Liver (tissue), 3 donors: ENCODE results near the gene GARIN5B.

Experiments used
- ATF3 ChIP-seq: IDR thresholded peaks from 2 replicates; pipeline ENCODE4 v1.6.1; 2016; ENCODE audit warnings: antibody characterized with exemption
- CTCF ChIP-seq: fragments of 150-350 bp; IDR thresholded peaks from 2 replicates; pipeline ENCODE4 v1.5.1; 2017; ENCODE audit warnings: improper control_type of control experiment, low read depth, low read length; ENCODE audit not compliant: missing input control
- GABPA ChIP-seq, 2 donors: IDR thresholded peaks in 1 of 2; conservative IDR thresholded peaks in 1 of 2; 2 replicates each; pipeline ENCODE4 v1.6.1; 2016; ENCODE audit warnings: antibody characterized with exemption in 2 of 2, mild to moderate bottlenecking in 1 of 2, moderate library complexity in 1 of 2
- HNF4A ChIP-seq, 2 donors: conservative IDR thresholded peaks; 2 replicates each; pipeline ENCODE4 v1.6.1; 2016; ENCODE audit warnings: antibody characterized with exemption in 2 of 2, mild to moderate bottlenecking in 2 of 2
- HNF4G ChIP-seq: IDR thresholded peaks from 2 replicates; pipeline ENCODE4 v1.6.1; 2016; ENCODE audit warnings: antibody characterized with exemption
- MAX ChIP-seq: IDR thresholded peaks from 2 replicates; pipeline ENCODE4 v1.6.1; 2016; ENCODE audit warnings: antibody characterized with exemption
- NR2F2 ChIP-seq: IDR thresholded peaks from 2 replicates; pipeline ENCODE4 v1.6.1; 2016; ENCODE audit warnings: antibody characterized with exemption
- RAD21 ChIP-seq, 2 donors: IDR thresholded peaks; 2 replicates each; pipeline ENCODE4 v1.6.1; 2016; ENCODE audit warnings: antibody characterized with exemption in 2 of 2, mild to moderate bottlenecking in 2 of 2
- REST ChIP-seq: IDR thresholded peaks from 2 replicates; pipeline ENCODE4 v1.6.1; 2016; ENCODE audit warnings: antibody characterized with exemption, mild to moderate bottlenecking
- RXRA ChIP-seq, 2 donors: IDR thresholded peaks; 2 replicates each; pipeline ENCODE4 v1.6.1; 2017 to 2018; ENCODE audit warnings: antibody characterized with exemption in 2 of 2, mild to moderate bottlenecking in 1 of 2
- SP1 ChIP-seq: IDR thresholded peaks from 2 replicates; pipeline ENCODE4 v1.6.1; 2018; ENCODE audit warnings: antibody characterized with exemption, mild to moderate bottlenecking
- TAF1 ChIP-seq: conservative IDR thresholded peaks from 2 replicates; pipeline ENCODE4 v1.6.1; 2016; ENCODE audit warnings: antibody characterized with exemption, mild to moderate bottlenecking
- YY1 ChIP-seq: IDR thresholded peaks from 2 replicates; pipeline ENCODE4 v1.6.1; 2016; ENCODE audit warnings: antibody characterized with exemption, mild to moderate bottlenecking
- donor health status: healthy.
- donor health status: healthy.

GRCh38 chr19:55369653-55370304, 6.7 kb upstream of the GARIN5B start:
- TF ChIP-seq CTCF (no peak), RAD21 (IDR thresholded peaks at IDR 0.05) (no peak), TAF1 (no peak), NR2F2 (no peak), SP1 (no peak), RXRA (IDR thresholded peaks at IDR 0.05) (no peak), GABPA (IDR thresholded peaks at IDR 0.05 in 1 of 2, conservative IDR thresholded peaks at IDR 0.05 in 1 of 2) (no peak), MAX (no peak), REST (no peak), HNF4G (no peak), HNF4A (conservative IDR thresholded peaks at IDR 0.05) (no peak), ATF3 (no peak), YY1 (no peak)
